Measurements from ENCODE around the gene DAGLA. TPM values are rescaled to one million over a fixed set of nuclear protein-coding genes. Genes with fewer than 3 reads are reported as not detected.

DAGLA gene
- total RNA-seq, 3 donors from 2014 or later (not counting 1 experiment from before 2014, with no cell fraction given): 0.18 to 0.48 (median 0.38) TPM

DNA sequence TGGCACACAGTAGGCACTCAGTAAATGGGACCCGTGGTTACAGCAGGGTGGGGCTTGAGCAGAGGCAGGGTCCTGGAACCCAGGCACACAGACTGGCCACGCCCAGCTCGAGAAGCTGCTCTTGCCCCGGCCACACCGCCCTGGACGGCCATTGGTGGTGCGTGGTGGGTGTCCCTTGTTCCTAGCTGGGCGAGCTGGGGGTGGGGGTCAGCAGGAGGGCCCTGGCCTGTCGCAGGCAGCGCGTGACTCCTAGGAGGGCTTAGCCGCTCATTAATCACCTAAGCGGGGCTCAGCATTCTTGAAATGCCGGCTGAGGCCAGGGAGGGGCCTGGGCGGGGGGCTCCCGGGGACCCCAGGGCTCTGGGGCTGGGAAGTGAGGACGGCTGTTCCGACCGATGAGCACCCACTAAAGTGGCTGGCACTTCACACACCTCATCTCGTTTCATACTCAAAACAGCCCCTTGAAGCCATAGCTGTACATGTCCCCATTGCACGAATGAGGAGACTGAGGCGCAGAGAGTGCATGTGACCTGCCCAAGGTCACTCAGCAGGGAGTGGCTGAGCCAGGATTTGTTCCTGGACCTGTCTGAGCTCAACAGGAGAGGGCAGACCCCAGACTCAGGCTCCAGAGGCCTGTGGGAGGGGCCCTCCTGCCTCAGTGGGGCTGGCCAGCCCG, 83.9 kb downstream of the DAGLA start:
- H3K4me3 ChIP-seq (ENCODE audit: low read length): no peak overlapping the region
- no peak overlapping the region for H3K27ac ChIP-seq (ENCODE audit: low read length)
- H3K9me3 ChIP-seq (ENCODE audit: control insufficient read depth, insufficient read depth, low read length): no peaks in the 10 kb centered on the region
- intact Hi-C loops (cut with micrococcal nuclease): no loop called here
- Mint-ChIP-seq H3K27ac (no peak overlapping the region), H3K9me3 (no peaks in the 10 kb centered on the region), H3K36me3 (no peaks in the 10 kb centered on the region), H3K4me3 (no peak overlapping the region), H3K4me1 (peaks cover 0 to 5% of the 10 kb centered on the region in 2 donors), H3K27me3 (ENCODE audit: low read depth in 2 of 2) (peaks cover 0 to 3% of the 10 kb centered on the region in 2 donors)
- DNase-seq (no peak), ATAC-seq (no peak)
- H3K4me1 ChIP-seq (ENCODE audit: control insufficient read depth, insufficient read depth, low read length): no peaks in the 10 kb centered on the region
- H3K27me3 ChIP-seq (ENCODE audit: control insufficient read depth, insufficient read depth, low read length): no peaks in the 10 kb centered on the region
- WGBS (ENCODE audit: insufficient coverage): 91% methylated on average over 23 of the region's 23 CpGs
- TF ChIP-seq, protein P1, sequence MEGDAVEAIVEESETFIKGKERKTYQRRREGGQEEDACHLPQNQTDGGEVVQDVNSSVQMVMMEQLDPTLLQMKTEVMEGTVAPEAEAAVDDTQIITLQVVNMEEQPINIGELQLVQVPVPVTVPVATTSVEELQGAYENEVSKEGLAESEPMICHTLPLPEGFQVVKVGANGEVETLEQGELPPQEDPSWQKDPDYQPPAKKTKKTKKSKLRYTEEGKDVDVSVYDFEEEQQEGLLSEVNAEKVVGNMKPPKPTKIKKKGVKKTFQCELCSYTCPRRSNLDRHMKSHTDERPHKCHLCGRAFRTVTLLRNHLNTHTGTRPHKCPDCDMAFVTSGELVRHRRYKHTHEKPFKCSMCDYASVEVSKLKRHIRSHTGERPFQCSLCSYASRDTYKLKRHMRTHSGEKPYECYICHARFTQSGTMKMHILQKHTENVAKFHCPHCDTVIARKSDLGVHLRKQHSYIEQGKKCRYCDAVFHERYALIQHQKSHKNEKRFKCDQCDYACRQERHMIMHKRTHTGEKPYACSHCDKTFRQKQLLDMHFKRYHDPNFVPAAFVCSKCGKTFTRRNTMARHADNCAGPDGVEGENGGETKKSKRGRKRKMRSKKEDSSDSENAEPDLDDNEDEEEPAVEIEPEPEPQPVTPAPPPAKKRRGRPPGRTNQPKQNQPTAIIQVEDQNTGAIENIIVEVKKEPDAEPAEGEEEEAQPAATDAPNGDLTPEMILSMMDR (IDR thresholded peaks at IDR 0.05): no peak
- no peaks in the 10 kb centered on the region for H3K36me3 ChIP-seq (ENCODE audit: control insufficient read depth, insufficient read depth, low read length)

DNA sequence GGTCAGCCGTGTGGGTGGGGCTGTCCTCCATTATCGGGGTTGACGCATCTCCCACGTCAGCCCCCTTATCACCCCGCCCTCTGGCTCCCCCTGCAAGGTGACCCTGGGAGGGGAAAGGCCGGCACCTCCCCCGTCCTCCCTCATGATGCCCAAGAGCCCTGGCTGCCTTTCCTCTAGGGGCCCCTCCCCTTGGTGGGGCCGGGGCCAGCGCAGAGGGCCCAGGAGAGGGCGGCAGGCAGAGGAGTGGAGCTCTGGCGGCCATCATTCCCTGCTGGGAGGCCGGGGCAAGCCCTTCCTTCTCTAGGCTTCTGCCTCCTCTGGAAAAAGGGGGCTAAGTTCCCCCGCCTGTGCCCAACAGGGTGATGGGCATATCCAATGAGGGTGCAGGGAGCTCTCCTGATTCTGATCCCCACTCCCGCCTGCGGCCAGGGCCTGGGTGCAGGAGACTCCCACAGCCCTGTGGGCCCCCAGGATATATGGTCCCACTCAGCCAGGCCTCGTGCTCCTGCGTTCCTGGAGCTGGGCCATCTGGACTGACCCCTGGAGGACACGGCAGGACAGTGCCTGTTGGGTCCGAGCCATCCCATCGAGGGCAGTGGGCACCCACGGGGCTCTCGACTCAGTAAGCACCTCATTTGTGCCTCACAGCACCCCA, 84.5 kb downstream of the DAGLA start:
- Histone ChIP-seq H3K27ac (ENCODE audit: low read length) (no peak overlapping the region), H3K36me3 (ENCODE audit: control insufficient read depth, insufficient read depth, low read length) (no peaks in the 10 kb centered on the region), H3K9me3 (ENCODE audit: control insufficient read depth, insufficient read depth, low read length) (no peaks in the 10 kb centered on the region), H3K4me3 (ENCODE audit: low read length) (no peak overlapping the region), H3K4me1 (ENCODE audit: control insufficient read depth, insufficient read depth, low read length) (no peaks in the 10 kb centered on the region), H3K27me3 (ENCODE audit: control insufficient read depth, insufficient read depth, low read length) (no peaks in the 10 kb centered on the region)
- H3K4me1 Mint-ChIP-seq: peaks cover 0 to 5% of the 10 kb centered on the region in 2 donors
- intact Hi-C loops (cut with micrococcal nuclease): no loop called here
- no peaks in the 10 kb centered on the region for H3K9me3 Mint-ChIP-seq
- TF ChIP-seq, protein P1 (IDR thresholded peaks at IDR 0.05): no peak
- DNase-seq (no peak), ATAC-seq (no peak)
- no peak overlapping the region for H3K4me3 Mint-ChIP-seq
- no peaks in the 10 kb centered on the region for H3K36me3 Mint-ChIP-seq
- peaks cover 0 to 3% of the 10 kb centered on the region in 2 donors for H3K27me3 Mint-ChIP-seq (ENCODE audit: low read depth in 2 of 2)
- no peak overlapping the region for H3K27ac Mint-ChIP-seq
- WGBS (ENCODE audit: insufficient coverage): 85% methylated on average over 22 of the region's 22 CpGs

DNA sequence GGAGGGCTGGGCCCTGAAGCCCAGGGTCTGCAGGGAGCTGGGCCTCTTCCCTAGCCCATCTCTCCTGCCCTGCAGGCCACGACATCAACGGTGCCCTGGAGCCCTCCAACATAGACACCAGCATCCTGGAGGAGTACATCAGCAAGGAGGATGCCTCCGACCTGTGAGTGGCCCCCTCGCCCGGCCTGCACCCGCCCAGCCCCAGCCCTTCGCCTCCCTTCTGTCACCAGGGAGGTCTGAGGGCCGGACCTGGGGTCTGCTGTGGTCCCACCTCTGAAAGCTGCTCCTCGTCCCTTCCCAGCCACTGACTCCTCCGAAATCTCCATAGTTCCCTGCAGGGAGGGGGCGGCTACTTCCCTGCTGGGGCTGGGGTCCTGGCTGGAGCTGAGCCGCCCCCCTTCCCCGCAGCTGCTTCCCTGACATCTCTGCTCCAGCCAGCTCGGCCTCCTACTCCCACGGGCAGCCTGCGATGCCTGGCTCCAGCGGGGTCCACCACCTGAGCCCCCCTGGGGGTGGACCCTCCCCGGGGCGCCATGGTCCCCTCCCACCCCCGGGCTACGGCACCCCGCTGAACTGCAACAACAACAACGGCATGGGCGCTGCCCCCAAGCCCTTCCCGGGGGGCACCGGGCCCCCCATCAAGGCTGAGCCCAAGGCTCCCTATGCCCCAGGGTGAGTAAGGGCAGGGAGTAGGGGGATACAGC, 85.5 kb downstream of the DAGLA start:
- intact Hi-C loops (cut with micrococcal nuclease): no loop called here
- Mint-ChIP-seq H3K27me3 (ENCODE audit: low read depth in 2 of 2) (peaks cover 0 to 3% of the 10 kb centered on the region in 2 donors), H3K4me3 (no peak overlapping the region), H3K4me1 (peaks cover 0 to 5% of the 10 kb centered on the region in 2 donors), H3K27ac (no peak overlapping the region), H3K9me3 (no peaks in the 10 kb centered on the region), H3K36me3 (no peaks in the 10 kb centered on the region)
- H3K27ac ChIP-seq (ENCODE audit: low read length): no peak overlapping the region
- no peaks in the 10 kb centered on the region for H3K9me3 ChIP-seq (ENCODE audit: control insufficient read depth, insufficient read depth, low read length)
- no peak overlapping the region for H3K4me3 ChIP-seq (ENCODE audit: low read length)
- DNase-seq (no peak), ATAC-seq (no peak)
- WGBS (ENCODE audit: insufficient coverage): 93% methylated on average over 26 of the region's 26 CpGs
- no peaks in the 10 kb centered on the region for H3K4me1 ChIP-seq (ENCODE audit: control insufficient read depth, insufficient read depth, low read length)
- H3K36me3 ChIP-seq (ENCODE audit: control insufficient read depth, insufficient read depth, low read length): no peaks in the 10 kb centered on the region
- TF ChIP-seq, protein P1 (IDR thresholded peaks at IDR 0.05): no peak
- no peaks in the 10 kb centered on the region for H3K27me3 ChIP-seq (ENCODE audit: control insufficient read depth, insufficient read depth, low read length)

Measured in natural killer cell (primary cell).